ENCODE measurements around the gene ZNF33A. TPM values are rescaled to one million over a fixed set of nuclear protein-coding genes. Genes with fewer than 3 reads are reported as not detected.
"Not testable (repeated sequence)": the region's sequence is repeated elsewhere in the genome, so short reads cannot be mapped to it uniquely, and the experiment has no call there.

The ZNF33A gene
- total RNA-seq, 1 donor from 2014 or later: 32.5 TPM

DNA sequence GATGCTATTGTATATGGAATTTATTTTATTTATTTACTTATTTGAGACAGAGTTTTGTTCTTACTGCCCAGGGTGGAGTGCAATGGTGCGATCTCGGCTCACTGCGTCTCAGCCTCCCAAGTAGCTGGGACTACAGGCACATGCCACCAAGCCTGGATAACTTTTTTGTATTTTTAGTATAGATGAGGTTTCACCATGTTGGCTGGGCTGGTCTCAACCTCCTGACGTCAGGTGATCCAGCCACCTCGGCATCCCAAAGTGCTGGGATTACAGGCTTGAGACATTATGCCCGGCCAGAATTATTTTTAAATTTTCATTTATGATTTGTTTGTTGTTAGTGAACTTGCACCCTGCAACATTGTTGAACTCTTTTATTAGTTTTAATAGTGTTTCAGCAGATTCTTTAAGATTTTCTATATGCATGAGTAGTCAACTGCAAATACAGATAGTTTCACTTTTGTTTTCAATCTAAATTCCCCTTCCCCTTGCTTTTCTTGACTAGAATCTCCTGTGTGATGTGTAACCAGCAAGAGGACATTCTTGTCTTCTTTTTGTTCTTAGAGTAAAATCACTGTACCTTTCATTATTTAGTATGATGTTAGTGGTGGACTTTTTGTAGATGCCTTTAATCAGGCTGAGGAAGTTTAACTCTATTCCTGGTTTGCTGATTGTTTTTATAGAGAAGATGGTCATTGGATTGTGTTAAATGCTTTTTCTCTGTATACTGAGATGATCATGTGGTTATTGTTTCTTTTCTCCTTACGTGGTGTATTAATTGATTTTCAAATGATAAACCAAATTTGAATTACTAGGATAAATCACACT is 27.8 kb downstream of the ZNF33A start:
- no peak for DNase-seq (ENCODE audit: low spot score)
- intact Hi-C loops (cut with DNase I): no loop called here
- no peak for ATAC-seq

DNA sequence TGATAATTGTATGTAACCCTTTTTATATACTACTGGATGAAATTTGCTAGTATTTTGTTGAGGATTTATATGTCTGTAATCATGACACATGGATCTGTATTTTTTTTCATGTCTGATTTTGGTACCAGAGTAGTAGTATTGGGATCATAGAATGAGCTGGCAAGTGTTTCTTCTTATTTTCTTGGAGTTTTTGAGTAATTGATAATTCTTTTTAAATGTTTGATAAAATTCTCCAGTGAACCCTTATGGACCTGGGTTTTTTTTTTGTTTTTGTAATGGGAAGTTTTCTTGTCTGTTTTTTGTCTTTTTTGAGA is 28.4 kb downstream of the ZNF33A start:
- ATAC-seq (no peak), DNase-seq (ENCODE audit: low spot score) (no peak)
- intact Hi-C loops (cut with DNase I): no loop called here

DNA sequence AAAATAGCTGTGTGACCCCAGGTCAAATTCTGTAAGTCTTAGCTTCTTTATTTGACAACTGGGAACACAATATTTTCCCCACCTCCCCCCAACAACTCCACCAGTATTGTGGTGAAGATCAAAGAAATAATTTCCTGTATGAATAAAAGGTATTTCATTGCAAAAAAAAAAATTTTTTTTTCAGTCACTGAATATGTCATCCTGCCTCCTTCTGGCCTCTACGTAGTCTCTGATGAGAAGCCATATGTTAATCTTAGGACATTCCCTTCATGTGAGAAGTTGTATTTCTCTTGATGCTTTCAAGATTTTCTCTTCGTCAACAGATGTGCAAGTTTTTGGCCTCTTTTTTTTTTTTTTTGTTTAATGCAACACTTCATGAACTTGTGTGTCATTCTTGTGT is 33.0 kb downstream of the ZNF33A start:
- DNase-seq (ENCODE audit: low spot score): no peak
- ATAC-seq: no peak
- intact Hi-C loops (cut with DNase I): no loop called here

DNA sequence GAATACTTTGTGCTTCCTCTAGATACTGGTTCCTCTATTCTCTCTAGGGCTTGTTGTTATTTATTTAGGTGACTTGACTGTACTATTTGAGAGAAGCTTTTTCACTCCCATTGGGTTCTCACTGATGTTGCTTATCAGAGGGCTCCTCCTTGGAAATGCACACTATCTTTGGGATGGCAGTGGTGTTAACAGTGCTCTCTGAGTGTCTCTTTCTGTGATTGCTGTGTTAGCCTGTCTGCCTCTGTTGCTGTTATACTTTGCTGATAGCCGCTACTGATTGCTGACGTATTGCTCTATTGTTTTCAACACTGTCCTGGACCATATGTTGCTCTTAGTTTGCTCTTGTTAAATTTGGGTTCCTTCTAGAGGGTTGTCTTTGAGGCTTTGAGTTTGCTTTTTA is 34.7 kb downstream of the ZNF33A start:
- ATAC-seq: no peak
- intact Hi-C loops (cut with DNase I): no loop called here
- DNase-seq (ENCODE audit: low spot score): no peak

DNA sequence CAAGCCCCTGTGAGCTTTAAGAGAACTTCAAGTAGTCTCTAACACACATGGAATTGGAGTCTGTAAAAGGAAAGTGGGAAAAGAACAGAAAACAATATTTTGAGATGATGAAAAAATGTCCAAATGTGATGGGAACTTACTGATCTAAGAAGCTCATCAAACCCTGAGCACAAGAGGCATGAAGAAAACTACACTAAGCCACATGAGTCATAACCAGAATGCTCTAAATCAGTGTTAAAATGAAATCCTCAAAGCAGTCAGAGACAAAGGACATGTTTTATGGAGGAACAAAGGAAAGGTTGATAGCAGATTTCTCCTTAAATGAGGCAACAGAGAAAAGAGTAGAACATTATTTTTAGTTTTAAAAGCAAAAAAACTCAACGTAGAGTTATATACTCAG is 37.2 kb downstream of the ZNF33A start:
- ATAC-seq: no peak
- DNase-seq (ENCODE audit: low spot score): no peak
- intact Hi-C loops (cut with DNase I): no loop called here

DNA sequence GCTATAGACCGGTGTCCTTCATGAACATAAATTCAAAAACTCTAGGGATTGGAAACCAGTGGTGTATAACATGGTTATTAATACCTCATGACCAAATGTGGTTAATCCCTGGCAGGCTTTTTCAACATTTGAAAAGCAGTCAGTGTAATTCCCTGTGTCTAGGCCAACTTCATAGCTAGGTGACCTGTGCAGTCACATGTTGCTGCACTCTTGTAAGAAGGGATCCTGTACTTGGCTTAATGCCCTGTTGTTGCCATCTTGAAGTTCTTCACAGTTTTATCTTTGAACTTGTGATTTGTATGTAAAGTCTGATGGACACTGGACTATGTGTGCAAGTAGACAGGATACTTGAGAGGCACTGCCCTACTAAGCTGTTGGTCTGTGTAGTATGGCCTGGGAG is 39.7 kb downstream of the ZNF33A start:
- no peak for ATAC-seq
- no peak for DNase-seq (ENCODE audit: low spot score)
- intact Hi-C loops (cut with DNase I): no loop called here

DNA sequence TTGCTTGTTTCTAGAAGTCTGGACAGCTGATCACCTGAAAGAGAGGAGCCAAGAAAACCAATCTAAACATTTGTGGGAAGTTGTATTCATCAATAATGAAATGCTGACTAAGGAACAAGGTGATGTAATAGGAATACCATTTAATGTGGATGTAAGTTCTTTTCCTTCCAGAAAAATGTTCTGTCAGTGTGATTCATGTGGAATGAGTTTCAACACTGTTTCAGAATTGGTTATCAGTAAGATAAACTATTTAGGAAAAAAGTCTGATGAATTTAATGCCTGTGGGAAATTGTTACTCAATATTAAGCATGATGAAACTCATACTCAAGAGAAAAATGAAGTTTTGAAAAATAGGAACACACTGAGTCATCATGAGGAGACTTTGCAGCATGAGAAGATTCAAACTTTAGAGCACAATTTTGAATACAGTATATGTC is 43.9 kb downstream of the ZNF33A start:
- intact Hi-C loops (cut with DNase I): no loop called here
- ATAC-seq (peak; percentile 67), DNase-seq (ENCODE audit: low spot score) (no peak)

DNA sequence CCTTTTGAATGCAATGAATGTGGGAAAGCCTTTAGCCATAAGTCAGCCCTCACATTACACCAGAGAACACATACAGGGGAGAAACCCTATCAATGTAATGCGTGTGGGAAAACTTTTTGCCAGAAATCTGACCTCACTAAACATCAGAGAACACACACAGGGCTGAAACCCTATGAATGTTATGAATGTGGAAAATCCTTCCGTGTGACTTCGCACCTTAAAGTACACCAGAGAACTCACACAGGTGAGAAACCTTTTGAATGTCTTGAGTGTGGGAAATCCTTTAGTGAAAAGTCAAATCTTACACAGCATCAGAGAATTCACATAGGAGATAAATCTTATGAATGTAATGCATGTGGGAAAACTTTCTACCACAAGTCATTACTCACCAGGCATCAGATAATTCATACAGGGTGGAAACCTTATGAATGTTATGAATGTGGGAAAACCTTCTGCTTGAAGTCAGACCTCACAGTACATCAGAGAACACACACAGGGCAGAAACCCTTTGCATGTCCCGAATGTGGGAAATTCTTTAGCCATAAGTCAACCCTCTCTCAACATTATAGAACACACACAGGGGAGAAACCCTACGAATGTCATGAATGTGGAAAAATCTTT is 44.9 kb downstream of the ZNF33A start:
- ATAC-seq; DNase-seq (ENCODE audit: low spot score); intact Hi-C loops (cut with DNase I): not testable (repeated sequence)

DNA sequence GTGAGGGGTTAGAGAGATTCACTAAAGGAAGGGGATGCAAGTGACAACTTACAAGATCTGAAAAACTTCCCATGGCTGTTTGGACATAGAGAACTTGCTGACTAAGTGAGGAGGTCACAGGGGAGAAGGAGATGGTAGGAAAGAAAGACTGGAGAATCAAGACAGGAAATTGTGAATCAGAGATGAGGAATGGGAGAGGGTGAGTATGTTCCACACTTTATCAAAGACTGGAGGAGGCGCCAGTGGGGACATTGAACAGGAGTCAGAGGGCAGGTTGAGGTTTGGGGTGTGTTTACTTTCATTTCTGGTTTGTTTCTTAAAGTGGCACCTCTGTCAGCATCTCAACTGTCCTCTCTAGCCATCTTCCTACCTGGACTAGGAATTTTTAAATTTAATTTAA is 59.2 kb downstream of the ZNF33A start:
- DNase-seq (ENCODE audit: low spot score); ATAC-seq; intact Hi-C loops (cut with DNase I): not testable (repeated sequence)

DNA sequence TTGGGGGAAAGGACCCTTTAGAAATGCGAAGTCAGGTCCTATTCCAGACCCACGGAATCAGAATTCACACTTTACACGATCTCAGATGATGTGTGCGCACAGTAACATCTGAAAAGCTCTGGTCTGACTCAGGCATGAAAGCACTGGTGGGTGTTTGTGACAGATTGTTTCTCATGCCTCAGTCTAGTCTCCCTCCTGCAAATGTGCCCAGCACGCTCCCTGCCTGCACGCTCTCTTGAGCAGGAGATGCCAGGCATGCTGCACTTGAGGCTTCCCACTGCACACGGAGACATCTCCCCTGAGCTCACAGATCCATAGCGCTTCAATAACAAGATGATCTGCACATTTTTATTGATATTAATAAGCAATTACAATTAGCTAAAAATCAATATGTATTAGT is 60.0 kb downstream of the ZNF33A start:
- intact Hi-C loops (cut with DNase I): no loop called here
- DNase-seq (ENCODE audit: low spot score): no peak
- ATAC-seq: no peak

DNA sequence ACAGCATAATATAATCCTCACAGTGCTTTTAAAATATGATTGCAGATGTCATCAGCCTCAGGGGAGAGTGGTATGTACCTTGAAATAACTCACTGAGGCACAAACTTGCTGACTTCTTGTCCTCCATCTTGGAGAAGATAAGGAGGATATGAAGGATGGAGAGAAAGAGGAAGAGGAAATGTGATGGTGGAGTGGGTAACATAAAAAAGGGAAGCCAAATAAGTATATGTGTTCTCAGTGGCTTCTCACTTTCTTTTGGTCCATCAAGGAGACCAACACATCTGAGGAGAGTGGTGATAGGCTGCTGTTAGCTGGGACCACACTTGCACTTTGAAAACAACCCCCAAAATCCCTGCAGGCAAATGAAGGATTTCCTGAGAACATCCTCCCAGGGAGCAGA is 62.1 kb downstream of the ZNF33A start:
- ATAC-seq: no peak
- intact Hi-C loops (cut with DNase I): no loop called here
- DNase-seq (ENCODE audit: low spot score): no peak

DNA sequence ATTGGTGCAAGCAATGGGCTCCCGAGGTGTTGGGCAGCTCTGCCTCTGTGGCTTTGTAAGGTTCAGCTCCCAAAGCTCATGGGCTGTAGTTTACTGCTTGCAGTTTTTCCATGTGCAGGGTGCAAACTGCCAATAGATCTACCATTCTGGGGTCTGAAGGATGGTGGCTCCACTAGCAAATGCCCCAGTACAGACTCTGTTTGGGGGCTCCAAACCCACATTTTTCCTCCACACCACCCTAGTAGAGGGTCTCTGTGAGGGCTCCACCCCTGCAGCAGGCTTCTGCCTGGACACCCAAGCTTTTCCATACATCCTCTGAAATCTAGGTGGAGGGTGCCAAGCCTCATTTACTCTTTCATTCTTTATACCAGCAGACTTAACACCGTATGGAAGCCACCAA is 66.2 kb downstream of the ZNF33A start:
- intact Hi-C loops (cut with DNase I): no loop called here
- no peak for ATAC-seq

DNA sequence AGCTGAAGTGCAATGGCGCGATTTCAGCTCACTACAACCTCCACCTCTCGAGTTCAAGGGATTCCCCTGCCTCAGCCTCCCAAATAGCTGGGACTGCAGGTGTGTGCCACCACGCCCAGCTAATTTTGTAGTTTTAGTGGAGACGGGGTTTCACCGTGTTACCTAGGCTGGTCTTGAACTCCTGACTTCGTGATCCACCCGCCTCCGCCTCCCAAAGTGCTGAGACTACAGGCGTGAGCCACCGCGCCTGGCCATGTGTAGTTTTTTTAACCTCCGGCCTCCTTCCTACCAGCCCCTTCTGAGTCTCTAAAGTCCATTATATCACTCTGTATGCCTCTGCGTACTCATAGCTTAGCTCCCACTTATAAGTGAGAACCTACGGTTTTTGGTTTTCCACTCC is 82.8 kb downstream of the ZNF33A start:
- not testable (repeated sequence) for DNase-seq (ENCODE audit: low spot score); ATAC-seq
- intact Hi-C loops (cut with DNase I): loop anchor here (10.0 kb wide), 1 partner anchor 119 kb away; the partner anchor contains the start of gene ZNF25

More for the DNA sequence above, 66.2 kb downstream of the ZNF33A start:
- no peak for DNase-seq (ENCODE audit: low spot score)

DNA sequence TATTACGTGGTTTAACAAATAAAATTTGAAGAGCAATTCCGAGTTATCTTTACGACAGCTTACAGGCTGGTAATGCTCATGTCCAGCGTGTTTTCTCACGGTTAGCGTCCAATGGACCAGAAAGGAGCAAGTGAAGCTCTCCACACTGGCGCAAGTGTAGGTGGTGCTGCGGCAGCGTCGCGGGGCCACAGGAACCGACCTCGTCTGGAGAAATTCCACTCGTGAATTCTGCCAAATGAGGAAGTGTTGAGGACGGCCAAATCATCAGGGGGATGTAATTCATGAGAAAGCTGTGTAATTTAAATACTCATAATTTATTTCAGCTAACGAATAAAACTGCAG is 83.3 kb downstream of the ZNF33A start:
- intact Hi-C loops (cut with DNase I): loop anchor here (10.0 kb wide), 1 partner anchor 119 kb away; the partner anchor contains the start of gene ZNF25
- ATAC-seq (peak; percentile 45), DNase-seq (ENCODE audit: low spot score) (no peak)

DNA sequence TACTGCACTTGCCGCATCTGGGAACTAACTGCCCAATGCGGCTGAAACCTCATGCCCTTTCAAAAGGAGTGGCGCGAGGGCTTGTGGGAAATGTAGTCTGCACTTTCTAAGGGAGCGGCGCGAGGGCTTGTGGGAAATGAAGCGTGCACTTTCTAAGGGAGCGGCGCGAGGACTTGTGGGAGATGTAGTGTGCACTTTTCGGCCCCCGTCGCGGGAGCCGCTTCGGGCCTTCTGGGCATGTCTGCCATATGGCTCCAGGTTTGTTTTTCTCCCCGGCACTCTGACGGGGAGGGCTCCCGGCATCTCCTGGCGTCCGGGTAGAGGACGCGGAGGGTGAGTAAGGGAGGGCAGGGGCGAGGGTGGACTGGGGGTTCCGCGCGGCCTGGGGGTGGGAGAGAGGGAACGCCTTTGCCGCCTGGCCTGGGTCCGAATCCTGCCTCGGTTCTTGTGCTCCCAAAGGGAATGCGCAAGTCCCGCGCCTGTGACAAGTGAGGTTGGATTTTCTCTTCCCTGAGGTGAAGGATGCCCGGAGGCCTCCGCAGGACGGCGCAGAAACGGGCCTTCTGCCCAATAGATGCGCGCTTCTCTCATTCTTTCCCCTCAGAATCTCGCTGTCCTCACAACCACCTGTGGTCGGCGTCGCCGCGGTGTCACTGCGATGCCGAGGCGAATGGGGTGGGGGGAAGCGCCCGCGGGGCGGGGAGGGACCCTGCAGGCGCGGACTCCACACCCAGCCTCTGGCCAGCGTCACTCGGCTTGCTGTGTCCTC is 83.9 kb downstream of the ZNF33A start, which contains the start of gene ZNF37A:
Gene ZNF37A (plus strand): TSS at position 180 of the 769 bp plus-strand sequence. CDS start 2,281 bp downstream, outside the sequence.
- DNase-seq (ENCODE audit: low spot score) (peak; percentile 94), ATAC-seq (peak; percentile 99)
- intact Hi-C loops (cut with DNase I): loop anchor here (10.0 kb wide), 1 partner anchor 120 kb away; the partner anchor contains the start of gene ZNF25

DNA sequence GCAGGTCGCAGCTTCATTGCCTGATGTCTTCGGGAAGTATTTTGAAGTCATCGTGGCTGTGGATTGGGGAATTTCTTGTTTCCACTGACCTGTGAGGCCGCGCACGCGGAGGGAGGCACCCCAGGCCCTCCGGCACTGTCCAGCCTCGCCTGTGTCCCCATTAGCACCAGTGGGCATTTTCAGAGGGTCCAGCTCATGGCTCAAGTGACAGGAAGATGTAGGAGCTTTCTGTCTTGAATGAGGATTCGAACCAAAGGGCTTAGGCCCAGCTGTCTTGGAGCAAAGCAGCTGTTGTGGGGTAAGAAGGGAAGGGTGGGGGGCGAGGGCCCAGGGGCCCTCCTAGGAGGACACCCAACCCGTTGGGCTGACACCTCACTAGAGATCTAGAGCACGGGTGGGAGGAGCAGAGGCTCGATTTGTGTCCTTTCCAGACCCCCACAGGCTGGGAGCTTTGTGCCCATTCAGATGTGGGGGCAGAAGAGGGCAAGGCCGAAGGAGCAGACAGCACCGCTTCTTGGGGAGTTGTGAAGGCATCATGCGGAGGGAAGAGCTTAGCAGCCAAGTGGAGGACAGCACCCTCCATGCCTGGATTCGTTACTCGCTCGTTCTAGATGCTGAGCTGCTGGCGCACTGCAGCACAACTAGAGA is 84.6 kb downstream of the ZNF33A start:
- ATAC-seq (peak; percentile 19), DNase-seq (ENCODE audit: low spot score) (no peak)
- intact Hi-C loops (cut with DNase I): loop anchor here (10.0 kb wide), 1 partner anchor 120 kb away; the partner anchor contains the start of gene ZNF25

DNA sequence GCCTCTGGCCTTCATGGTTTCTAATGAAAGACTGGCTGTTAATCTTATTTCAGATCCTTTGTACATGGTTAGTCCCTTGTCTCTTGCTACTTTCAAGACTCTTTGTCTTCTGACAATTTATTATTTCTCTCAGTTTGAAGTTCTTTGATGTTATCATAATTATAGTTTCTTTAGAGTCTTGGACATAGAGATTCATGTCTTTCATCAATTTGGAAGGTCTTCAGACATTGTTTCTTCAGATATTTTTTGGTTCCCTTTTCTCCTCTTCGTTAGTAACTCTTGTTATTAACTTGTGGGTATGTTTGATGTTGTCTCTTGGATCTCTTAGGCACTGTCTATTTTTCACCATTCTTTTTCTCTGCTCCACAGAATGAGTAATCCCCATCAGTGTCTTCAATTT is 92.4 kb downstream of the ZNF33A start:
- intact Hi-C loops (cut with DNase I): no loop called here
- DNase-seq (ENCODE audit: low spot score) (no peak), ATAC-seq (no peak)

DNA sequence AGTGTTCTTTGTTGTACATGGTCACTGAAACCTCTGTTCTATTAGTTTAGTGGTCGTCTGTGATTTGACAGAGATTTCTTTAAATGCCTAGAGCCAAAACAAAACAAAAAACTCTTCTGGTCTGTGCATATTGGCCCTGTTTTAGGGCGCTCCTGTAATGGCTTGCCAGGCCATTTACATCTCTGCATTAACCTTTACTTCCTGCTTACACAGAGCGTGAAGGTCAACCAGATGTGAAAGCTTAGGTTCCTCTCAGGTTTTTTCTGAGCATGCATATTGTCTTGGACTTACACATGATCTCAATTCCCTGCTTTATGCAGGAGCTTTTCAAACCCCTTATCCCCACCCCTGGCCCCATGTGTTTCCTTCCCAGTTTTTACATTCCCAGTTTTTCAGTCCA is 93.3 kb downstream of the ZNF33A start:
- ATAC-seq: no peak
- intact Hi-C loops (cut with DNase I): no loop called here
- DNase-seq (ENCODE audit: low spot score): no peak

DNA sequence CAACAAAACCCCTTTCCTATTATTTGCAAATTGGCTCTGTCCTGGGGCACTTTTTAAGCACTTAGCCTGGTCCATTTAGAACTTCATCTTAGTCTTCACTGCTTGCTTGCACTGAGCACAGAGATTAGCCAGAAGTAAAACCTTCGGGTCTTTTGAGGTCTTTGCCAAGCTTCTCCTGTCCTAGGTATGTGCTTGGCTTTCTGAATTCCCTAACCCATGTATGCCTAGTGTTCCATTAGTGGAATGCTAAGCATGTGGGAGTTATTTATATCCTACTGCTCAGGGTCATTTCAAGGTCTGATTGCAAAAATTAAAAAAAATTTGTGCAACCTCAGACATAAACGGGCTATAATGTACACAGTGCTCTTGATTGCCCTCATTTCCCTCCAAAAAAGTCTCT is 101.7 kb downstream of the ZNF33A start:
- intact Hi-C loops (cut with DNase I): no loop called here
- DNase-seq (ENCODE audit: low spot score) (no peak), ATAC-seq (no peak)
